ENCODE results near the gene CCP110. TPM values are rescaled to one million over a fixed set of nuclear protein-coding genes. Genes with fewer than 3 reads are reported as not detected.

The CCP110 gene
- total and polyA plus RNA-seq, 2 of the 13 experiments (the other 11 are each of a cell fraction or from before 2014, with no cell fraction given): 10.0 to 11.1 TPM

DNA sequence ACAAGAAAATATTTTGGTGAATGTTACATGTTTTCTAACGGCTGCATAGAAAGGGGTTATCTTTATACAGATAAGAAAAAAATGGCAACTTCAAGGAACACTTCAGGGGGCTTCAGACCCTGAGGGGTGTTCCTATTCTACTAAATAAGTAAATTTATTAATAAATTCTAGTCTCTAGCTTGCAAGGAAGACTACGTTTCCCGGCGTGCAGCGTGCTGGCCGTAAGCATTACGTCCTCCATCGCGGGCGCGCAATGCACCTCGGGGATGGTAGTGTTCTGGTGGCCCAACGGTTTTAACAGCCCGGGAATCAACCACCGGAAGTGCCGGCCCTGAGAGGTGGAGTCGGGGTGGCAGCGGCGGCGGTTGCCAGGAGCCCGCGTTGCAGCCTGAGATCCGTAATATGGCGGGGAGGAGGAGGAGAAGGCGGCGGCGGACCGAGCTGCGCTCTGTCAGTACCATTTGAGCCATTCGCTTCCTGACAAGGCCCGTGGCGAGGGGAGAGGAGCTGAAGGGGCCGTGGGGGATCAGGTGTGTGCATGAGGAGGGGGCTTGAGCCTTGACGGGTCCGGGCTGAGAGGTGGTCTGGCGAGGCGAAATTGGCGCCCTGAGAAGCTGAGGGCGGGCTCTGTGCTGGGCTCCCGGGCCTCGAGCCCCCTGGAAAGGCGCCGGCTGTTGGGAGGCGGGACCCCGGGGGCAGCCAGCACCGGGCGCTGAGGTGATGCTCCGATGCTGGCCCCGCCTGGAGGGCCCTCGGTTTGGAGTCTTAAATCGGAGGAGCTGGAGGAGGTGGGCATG, at the start of gene CCP110 (continued):
- TF ChIP-seq, protein P1, sequence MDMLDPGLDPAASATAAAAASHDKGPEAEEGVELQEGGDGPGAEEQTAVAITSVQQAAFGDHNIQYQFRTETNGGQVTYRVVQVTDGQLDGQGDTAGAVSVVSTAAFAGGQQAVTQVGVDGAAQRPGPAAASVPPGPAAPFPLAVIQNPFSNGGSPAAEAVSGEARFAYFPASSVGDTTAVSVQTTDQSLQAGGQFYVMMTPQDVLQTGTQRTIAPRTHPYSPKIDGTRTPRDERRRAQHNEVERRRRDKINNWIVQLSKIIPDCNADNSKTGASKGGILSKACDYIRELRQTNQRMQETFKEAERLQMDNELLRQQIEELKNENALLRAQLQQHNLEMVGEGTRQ (IDR thresholded peaks at IDR 0.05; ENCODE audit: low read depth, low read length): no peak
- TF ChIP-seq, protein P1 (CRISPR knock-in tag; IDR thresholded peaks at IDR 0.05; ENCODE audit: borderline replicate concordance): no peak
- peak; percentile 86 for TF ChIP-seq KAT8 (CRISPR knock-in tag; IDR thresholded peaks at IDR 0.05)
- TF ChIP-seq FOXK2 (IDR thresholded peaks at IDR 0.05): no peak
- TF ChIP-seq CHCHD3 (CRISPR knock-in tag; IDR thresholded peaks at IDR 0.05): no peak
- peak; percentile 90 for TF ChIP-seq HES4 (CRISPR knock-in tag; IDR thresholded peaks at IDR 0.05; ENCODE audit: borderline replicate concordance)
- TF ChIP-seq, protein P2, sequence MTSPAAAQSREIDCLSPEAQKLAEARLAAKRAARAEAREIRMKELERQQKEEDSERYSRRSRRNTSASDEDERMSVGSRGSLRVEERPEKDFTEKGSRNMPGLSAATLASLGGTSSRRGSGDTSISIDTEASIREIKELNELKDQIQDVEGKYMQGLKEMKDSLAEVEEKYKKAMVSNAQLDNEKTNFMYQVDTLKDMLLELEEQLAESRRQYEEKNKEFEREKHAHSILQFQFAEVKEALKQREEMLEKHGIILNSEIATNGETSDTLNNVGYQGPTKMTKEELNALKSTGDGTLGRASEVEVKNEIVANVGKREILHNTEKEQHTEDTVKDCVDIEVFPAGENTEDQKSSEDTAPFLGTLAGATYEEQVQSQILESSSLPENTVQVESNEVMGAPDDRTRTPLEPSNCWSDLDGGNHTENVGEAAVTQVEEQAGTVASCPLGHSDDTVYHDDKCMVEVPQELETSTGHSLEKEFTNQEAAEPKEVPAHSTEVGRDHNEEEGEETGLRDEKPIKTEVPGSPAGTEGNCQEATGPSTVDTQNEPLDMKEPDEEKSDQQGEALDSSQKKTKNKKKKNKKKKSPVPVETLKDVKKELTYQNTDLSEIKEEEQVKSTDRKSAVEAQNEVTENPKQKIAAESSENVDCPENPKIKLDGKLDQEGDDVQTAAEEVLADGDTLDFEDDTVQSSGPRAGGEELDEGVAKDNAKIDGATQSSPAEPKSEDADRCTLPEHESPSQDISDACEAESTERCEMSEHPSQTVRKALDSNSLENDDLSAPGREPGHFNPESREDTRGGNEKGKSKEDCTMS (CRISPR knock-in tag; conservative IDR thresholded peaks at IDR 0.05): no peak
- TF ChIP-seq STAG1 (CRISPR knock-in tag; IDR thresholded peaks at IDR 0.05): no peak
- 0 out of 2 replicates have a peak, but pooled peaks have one; percentile 65 for TF ChIP-seq ZNF251 (CRISPR knock-in tag; IDR thresholded peaks at IDR 0.05)
- TF ChIP-seq, protein P3, sequence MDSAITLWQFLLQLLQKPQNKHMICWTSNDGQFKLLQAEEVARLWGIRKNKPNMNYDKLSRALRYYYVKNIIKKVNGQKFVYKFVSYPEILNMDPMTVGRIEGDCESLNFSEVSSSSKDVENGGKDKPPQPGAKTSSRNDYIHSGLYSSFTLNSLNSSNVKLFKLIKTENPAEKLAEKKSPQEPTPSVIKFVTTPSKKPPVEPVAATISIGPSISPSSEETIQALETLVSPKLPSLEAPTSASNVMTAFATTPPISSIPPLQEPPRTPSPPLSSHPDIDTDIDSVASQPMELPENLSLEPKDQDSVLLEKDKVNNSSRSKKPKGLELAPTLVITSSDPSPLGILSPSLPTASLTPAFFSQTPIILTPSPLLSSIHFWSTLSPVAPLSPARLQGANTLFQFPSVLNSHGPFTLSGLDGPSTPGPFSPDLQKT (CRISPR knock-in tag; IDR thresholded peaks at IDR 0.05; ENCODE audit: borderline replicate concordance): no peak
- TF ChIP-seq MAFG (CRISPR knock-in tag; IDR thresholded peaks at IDR 0.05): no peak
- TF ChIP-seq ESRRA (CRISPR knock-in tag; IDR thresholded peaks at IDR 0.05; ENCODE audit: low read depth): peak; percentile 28
- TF ChIP-seq ZNF550 (CRISPR knock-in tag; IDR thresholded peaks at IDR 0.05; ENCODE audit: borderline replicate concordance): no peak
- TF ChIP-seq, protein P4, sequence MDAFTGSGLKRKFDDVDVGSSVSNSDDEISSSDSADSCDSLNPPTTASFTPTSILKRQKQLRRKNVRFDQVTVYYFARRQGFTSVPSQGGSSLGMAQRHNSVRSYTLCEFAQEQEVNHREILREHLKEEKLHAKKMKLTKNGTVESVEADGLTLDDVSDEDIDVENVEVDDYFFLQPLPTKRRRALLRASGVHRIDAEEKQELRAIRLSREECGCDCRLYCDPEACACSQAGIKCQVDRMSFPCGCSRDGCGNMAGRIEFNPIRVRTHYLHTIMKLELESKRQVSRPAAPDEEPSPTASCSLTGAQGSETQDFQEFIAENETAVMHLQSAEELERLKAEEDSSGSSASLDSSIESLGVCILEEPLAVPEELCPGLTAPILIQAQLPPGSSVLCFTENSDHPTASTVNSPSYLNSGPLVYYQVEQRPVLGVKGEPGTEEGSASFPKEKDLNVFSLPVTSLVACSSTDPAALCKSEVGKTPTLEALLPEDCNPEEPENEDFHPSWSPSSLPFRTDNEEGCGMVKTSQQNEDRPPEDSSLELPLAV (CRISPR knock-in tag; conservative IDR thresholded peaks at IDR 0.05; ENCODE audit: low read depth): no peak
- TF ChIP-seq ZNF510 (CRISPR knock-in tag; IDR thresholded peaks at IDR 0.05; ENCODE audit: low read depth): peak; percentile 90; the same call in 1 of the 2 replicates
- no peak for TF ChIP-seq FLYWCH1 (CRISPR knock-in tag; IDR thresholded peaks at IDR 0.05)
- peak; percentile 66 for TF ChIP-seq ZBTB38 (CRISPR knock-in tag; IDR thresholded peaks at IDR 0.05)
- TF ChIP-seq ZNF841 (CRISPR knock-in tag; IDR thresholded peaks at IDR 0.05; ENCODE audit: borderline replicate concordance): no peak
- peak; percentile 87; the same call in 1 of the 2 replicates for TF ChIP-seq TMF1 (CRISPR knock-in tag; IDR thresholded peaks at IDR 0.05; ENCODE audit: low read depth)
- TF ChIP-seq MBD4 (IDR thresholded peaks at IDR 0.05; ENCODE audit: borderline replicate concordance, low read length): no peak
- no peak for TF ChIP-seq NCOA5 (CRISPR knock-in tag; IDR thresholded peaks at IDR 0.05)
- TF ChIP-seq ZNF441 (CRISPR knock-in tag; IDR thresholded peaks at IDR 0.05; ENCODE audit: borderline replicate concordance): peak; percentile 48; the same call in 1 of the 2 replicates
